Activated naive CD4-positive, alpha-beta T cell treated with anti-CD3 and anti-CD28 coated beads, Interleukin-2, amount 50 U/mL, for 16 hours (primary cell): ENCODE data around the gene BZW1.
A peak's percentile ranks its signal among the peaks of the same experiment; 100 is the strongest.
"Not testable (repeated sequence)": the region's sequence is repeated elsewhere in the genome, so short reads cannot be mapped to it uniquely, and the experiment has no call there.

ENCODE experiments used
- DNase-seq: peaks from one replicate; pipeline ENCODE4 v3.0.0-alpha.2; 2020

The BZW1 gene

GRCh38 chr2:200794143-200794542 is 17.6 kb upstream of the BZW1 start:
- DNase-seq: no peak

DNA sequence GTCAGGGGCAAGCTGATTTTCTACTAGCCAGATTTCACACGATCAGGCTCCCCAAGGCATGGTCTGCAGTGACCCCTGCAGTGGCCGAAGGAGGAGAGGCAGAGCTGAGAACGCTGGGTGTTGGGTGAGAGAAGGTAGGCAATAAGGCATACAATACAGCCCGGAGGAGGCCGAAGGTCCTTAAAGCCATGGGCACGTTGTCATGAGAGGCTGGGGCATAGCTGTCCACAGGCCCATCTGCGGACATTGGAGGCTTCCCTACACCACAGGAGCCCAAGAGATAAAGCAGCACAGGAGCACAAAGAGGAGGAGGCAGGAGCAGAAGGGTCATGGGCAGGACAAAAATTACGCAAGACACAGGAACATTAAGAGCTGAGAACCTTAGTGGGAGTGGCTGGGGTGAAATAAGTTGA is 16.7 kb upstream of the BZW1 start:
- no peak for DNase-seq

DNA sequence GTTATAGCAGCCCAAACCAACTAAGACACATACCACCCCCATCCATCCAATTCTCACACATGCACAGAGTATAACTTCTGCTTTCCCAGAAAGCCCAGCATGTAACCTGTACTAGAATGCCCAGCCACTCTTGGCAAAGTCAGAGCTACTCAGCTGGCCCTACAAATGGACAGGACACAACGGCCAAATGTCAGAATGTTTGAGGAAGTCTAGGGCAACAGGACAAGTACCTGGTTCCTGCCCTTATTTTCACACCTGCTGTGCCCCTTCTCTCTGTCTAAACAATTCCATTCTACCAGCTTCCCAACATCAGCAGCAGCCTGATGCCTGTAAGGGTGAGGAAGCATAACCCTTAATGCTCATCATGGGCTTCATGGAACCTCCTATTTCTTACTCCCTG is 15.1 kb upstream of the BZW1 start:
- no peak for DNase-seq

DNA sequence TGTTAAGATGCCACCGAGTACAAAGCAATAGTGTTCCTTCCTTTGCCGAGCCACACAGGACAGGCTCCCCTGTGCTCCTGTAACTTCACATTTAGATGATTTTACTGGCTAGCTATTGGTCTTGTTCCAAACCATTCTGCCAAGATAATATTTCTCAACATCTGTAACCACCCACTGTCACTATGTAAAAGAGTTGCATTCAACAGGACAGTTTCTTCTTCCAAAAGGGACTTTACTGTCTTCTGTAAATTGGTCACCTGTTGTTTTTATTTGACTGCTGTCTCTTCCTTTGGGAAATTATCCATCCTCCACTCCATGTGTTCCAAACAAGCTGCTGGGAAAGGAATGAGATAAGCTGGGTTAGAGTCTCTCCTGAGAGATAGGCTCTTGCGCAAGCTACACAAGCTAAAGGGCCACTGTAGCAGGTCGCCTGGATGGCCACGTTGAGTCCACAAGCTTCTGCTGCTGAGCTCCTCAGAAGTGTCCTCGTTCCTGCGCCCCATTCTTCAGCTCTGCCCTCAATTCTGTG is 14.4 kb upstream of the BZW1 start:
- DNase-seq: no peak

- no peak for DNase-seq
These were observed 13.2 kb upstream of the BZW1 start for GRCh38 chr2:200798514-200798913.

- DNase-seq: no peak
These were observed 11.3 kb upstream of the BZW1 start for GRCh38 chr2:200800458-200800857.

- DNase-seq: not testable (repeated sequence)
These were observed 10.3 kb upstream of the BZW1 start for GRCh38 chr2:200801431-200801830.

GRCh38 chr2:200809506-200810251 is 2.0 kb upstream of the BZW1 start:
- no peak for DNase-seq

DNA sequence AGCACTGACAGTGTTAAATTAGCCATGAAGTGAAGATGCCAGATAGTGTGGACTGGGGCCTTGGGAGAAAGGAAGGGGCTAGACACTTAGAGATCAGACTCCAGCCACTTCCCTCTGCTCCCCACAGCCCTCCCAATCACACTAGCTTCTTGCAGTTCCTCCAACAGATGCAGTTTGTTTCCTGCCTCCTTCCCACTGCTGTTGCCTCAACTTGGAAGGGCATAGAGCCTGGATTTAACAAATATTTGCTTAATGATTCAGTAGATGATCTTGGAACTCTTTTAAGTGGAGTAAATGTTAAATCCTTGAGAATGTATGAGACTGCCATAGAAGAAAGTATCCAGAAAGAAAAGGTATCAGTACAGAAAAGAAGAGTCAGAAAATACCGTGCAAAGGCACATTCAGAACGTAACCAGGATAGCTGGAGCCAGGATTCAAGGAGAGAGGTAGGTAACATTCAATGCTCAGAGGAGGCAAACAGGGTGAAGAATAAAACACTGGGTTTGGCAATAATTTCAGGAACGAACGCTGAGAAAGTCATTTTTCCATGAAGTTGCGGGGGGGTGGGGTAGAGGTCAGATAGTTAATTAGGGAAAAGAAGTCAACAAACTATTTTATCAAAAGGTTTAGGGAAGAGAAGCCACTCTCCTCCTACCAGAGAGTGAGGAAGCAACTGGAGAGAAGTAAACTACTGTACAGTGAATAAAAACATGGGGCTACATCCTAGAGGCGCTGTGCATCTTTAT is 1.3 kb upstream of the BZW1 start:
- DNase-seq: no peak

DNA sequence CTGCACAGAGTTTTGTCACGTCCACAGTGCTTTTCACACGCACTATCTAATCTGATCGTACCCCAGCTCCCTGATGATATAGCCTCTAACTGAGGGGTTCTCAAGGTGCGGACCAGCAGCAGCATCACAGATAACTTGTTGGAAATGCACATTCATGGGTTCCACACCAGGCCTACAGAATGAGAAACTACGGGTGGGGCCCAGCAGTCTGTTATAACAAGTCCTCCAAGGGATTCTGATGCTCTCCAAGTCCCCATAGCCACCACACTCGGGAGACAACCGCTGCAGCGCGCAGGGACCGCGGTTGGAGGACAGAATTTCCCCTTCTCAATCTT is 745 bp upstream of the BZW1 start:
- no peak for DNase-seq

DNA sequence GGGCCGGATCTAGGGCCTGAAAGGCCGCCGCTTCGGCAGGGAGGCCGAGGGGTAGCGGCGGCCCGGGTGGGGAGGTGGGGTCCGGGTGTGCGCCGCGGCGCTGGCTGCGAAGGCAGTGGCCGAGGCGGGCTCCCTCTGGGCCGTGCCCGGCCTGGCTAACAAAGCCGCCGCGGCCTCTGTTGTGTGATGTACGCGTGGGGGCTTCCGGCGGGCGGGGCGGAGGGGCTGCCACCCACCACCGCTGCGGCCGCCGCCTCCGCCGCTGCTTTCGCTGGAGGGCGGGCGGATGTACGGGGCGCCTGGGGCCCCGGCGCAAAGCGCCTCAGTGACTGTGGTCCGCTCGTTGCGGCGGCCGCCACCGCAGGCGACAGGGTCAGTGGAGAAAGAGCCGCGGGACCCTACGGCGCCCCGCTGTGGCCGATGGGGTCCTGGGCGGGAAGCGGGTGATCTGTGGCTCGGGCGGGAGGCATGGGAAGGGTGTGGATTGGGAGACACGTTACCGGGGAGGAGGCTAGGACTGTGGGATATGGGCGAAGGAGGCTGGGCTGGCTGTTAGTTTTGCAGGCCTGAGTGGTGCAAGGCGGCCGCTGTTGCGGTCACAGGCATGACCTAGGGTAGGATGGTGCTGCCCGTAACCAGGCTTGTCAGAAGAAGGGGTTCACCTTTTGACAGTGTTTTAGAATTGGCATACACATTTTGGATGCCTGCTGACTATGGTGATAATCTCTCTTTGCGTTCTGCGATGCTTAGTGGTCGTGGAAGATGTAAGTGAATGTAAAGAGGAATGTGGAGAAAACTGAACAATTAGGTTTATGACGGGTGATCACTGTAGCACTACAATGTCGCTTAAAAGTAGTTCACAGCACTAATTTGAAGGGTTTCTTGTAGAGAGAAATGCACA is 662 bp downstream of the BZW1 start:
- peak; percentile 64 for DNase-seq

DNA sequence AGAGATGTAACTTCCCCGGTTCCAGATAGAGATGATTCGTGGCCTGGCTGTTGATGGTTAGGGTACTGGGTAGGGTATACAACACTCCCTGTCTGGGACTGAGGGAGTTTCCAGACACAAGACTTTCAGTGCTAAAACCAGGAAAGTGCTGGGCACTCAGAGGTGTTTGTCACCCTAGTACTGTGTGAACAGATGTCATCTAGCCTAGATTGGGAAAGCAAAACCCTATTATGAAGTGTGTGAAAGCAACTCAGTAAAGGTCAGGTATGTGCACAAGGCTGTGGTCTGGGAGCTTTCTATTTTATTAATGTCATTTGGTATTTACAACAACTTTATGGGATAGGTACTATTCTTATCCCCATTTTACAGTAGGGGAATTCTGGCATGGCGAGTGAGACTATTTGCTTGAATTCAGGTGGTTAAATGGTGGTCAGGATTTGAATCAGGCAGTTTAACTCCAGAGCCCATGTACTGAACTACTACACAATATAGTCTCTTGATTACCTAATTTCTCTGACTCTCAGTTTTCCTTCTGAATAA is 2.6 kb downstream of the BZW1 start:
- no peak for DNase-seq

DNA sequence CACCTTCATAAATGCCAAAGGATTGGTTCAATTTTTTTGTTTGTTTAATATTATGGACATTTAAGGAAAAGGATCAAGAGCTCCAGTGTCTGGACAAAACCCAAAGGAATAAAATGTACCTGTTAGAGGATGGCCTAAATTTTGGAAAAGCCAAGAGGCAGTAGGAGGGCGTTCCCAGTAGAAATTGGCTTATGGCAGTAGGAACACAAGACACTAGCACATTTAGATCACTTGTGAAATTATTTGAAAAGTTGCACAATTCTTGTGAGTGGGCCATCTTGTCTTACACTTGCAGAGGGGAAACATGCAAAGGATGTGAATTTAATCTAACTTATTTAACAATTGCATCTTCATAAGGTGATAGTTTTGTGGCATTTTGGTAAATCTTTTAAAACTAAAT is 3.2 kb downstream of the BZW1 start:
- no peak for DNase-seq

- DNase-seq: not testable (repeated sequence)
These were observed 7.0 kb downstream of the BZW1 start for GRCh38 chr2:200818732-200819131.

- no peak for DNase-seq
These were observed 9.0 kb downstream of the BZW1 start for GRCh38 chr2:200820573-200821234.

GRCh38 chr2:200821686-200822245 is 10.1 kb downstream of the BZW1 start:
- no peak for DNase-seq

DNA sequence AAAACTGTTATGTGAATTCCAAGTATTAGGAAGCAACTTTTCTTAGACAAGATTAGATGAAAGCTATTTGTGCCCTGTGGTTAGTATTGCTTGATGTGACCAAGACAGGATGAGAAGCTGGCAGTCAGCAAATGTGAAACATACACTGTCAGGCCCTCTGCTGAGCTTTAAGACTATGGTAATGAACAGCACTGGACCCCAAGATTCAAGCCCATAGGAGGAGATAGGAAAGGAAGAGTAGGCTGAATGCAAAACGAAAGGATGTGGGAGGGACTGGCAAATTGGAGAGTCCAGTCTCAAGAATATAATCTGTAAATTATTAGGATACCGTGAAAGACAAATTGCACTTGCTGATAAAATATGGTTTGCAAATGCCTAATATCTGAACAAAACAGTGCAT is 16.4 kb downstream of the BZW1 start:
- DNase-seq: no peak

DNA sequence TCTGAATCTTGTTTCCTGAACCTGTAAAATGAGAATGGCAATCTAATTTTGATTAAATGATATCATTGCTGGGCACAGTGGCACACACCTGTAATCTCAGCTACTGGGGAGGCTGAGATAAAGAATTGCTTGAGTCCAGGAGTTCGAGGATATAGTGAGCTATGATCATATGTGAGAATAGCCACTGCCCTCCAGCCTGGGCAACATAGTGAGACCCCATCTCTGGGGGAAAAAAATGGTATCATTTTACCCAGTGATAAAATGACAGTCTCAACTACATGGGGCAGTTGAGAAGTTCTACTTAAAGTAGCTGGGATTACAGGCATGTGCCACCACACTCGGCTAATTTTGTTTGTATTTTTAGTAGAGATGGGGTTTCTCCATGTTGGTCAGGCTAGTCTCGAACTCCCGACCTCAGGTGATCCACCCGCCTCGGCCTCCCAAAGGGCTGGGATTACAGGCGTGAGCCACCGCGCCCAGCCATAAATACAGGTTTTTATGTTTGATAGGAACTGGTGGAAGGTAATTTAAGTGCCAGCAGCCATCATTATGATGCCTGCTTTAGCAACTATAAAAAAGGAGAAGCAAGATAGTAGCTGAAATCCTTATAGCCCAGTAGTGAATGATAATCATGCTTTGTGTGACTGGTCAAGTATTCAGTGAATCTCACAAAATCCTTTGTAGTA is 17.0 kb downstream of the BZW1 start:
- no peak for DNase-seq

GRCh38 chr2:200829258-200829655 is 17.5 kb downstream of the BZW1 start:
- no peak for DNase-seq

- no peak for DNase-seq
These were observed 23.0 kb downstream of the BZW1 start for GRCh38 chr2:200834701-200835100.

- no peak for DNase-seq
These were observed 27.8 kb downstream of the BZW1 start for GRCh38 chr2:200839513-200839912.
